H1 (cell line): Measurements from ENCODE around the gene EXOC2. TPM values are rescaled to one million over a fixed set of nuclear protein-coding genes. Genes with fewer than 3 reads are reported as not detected.

Source experiments
- CTCF ChIA-PET: fragments of 300-600 bp; sonication (Branson Sonifier 250); formaldehyde crosslinking; loops from one replicate; lab custom pipeline; 2021; ENCODE audit not compliant: partially characterized antibody; lab: Charles Lee
- POLR2A ChIA-PET: fragments of 300-600 bp; sonication (Branson Sonifier 250); formaldehyde crosslinking; loops from one replicate; lab custom pipeline; 2021; ENCODE audit warnings: inconsistent platforms; ENCODE audit not compliant: partially characterized antibody; lab: Charles Lee
- DNase-seq, 2 experiments: peaks; one replicate each; pipeline versions ENCODE4 v3.0.0 to v3.0.0-alpha.2; 2010 to 2022; ENCODE audit warnings: low spot score in 2 of 2, low read depth in 1 of 2, mixed read lengths in 1 of 2
- FAIRE-seq: peaks from 2 replicates; lab custom pipeline; 2011; peaks lifted over from hg19 to GRCh38; lab: Jason Lieb, UNC
- H2AFZ ChIP-seq: 2 replicates; pipeline ENCODE4 v1.8.1; 2012; ENCODE audit warnings: low read length, inconsistent platforms
- H2AK5ac ChIP-seq: 2 replicates; pipeline ENCODE4 v1.6.1; 2013; ENCODE audit warnings: low read depth, low read length
- H2BK120ac ChIP-seq: replicated peaks from 2 replicates; pipeline ENCODE3; 2013; ENCODE audit warnings: low read depth, low read length, inconsistent platforms
- H2BK12ac ChIP-seq: 2 replicates; pipeline ENCODE4 v1.6.1; 2013; ENCODE audit warnings: low read depth, low read length
- H2BK15ac ChIP-seq: 2 replicates; pipeline ENCODE4 v1.6.1; 2013; ENCODE audit warnings: low read length
- H2BK20ac ChIP-seq: 2 replicates; pipeline ENCODE4 v1.6.1; 2013; ENCODE audit warnings: low read length
- H2BK5ac ChIP-seq: 2 replicates; pipeline ENCODE4 v1.6.1; 2013; ENCODE audit warnings: low read depth, low read length
- H3K14ac ChIP-seq: 2 replicates; pipeline ENCODE4 v1.6.1; 2013; ENCODE audit warnings: inconsistent platforms; ENCODE audit not compliant: insufficient read length
- H3K18ac ChIP-seq: 2 replicates; pipeline ENCODE4 v1.6.1; 2013; ENCODE audit warnings: low read length; ENCODE audit errors: extremely low read depth
- H3K23ac ChIP-seq: 2 replicates; pipeline ENCODE4 v1.6.1; 2013; ENCODE audit warnings: inconsistent platforms; ENCODE audit not compliant: insufficient read length
- H3K23me2 ChIP-seq: 2 replicates; pipeline ENCODE4 v1.6.1; 2013; ENCODE audit warnings: low read depth, low read length
- H3K27ac ChIP-seq: 2 replicates; pipeline ENCODE4 v1.6.1; 2011; ENCODE audit warnings: low read depth, low read length, inconsistent platforms
- H3K27me3 ChIP-seq, 4 experiments: replicated peaks in 1 of 4; 1 replicate in 1 of 4; 2 replicates in 3 of 4; pipeline versions ENCODE4 v1.6.1 to v1.8.1; 2011 to 2013; ENCODE audit warnings: low read length in 3 of 4, mild to moderate bottlenecking in 3 of 4, inconsistent platforms in 2 of 4, mixed read lengths in 2 of 4, moderate library complexity in 1 of 4; ENCODE audit not compliant: control insufficient read depth in 3 of 4, insufficient read depth in 3 of 4; ENCODE audit errors: extremely low read depth in 1 of 4
- H3K36me3 ChIP-seq, 4 experiments: 2 replicates each; pipeline versions ENCODE4 v1.6.1 to v1.8.1; 2011 to 2013; ENCODE audit warnings: mild to moderate bottlenecking in 4 of 4, low read length in 3 of 4, moderate library complexity in 2 of 4, control low read depth in 1 of 4, inconsistent platforms in 1 of 4; ENCODE audit not compliant: insufficient read depth in 4 of 4, control insufficient read depth in 2 of 4
- H3K4ac ChIP-seq: replicated peaks from 2 replicates; pipeline ENCODE3; 2013; ENCODE audit warnings: low read length, low read depth, mixed read lengths, inconsistent platforms; ENCODE audit not compliant: insufficient read length
- H3K4me1 ChIP-seq, 4 experiments: replicated peaks in 1 of 4; 1 replicate in 1 of 4; 2 replicates in 3 of 4; pipeline versions ENCODE4 v1.6.1 to v1.8.1; 2011 to 2013; ENCODE audit warnings: low read length in 3 of 4, inconsistent platforms in 2 of 4, mixed read lengths in 1 of 4; ENCODE audit not compliant: insufficient read depth in 4 of 4, control insufficient read depth in 3 of 4
- H3K4me2 ChIP-seq, 2 experiments: 2 replicates each; pipeline versions ENCODE4 v1.6.1 to v1.8.1; 2011 to 2013; ENCODE audit warnings: low read depth in 2 of 2, low read length in 2 of 2, control low read depth in 1 of 2, inconsistent platforms in 1 of 2, mild to moderate bottlenecking in 1 of 2; ENCODE audit not compliant: insufficient read depth in 1 of 2
- H3K4me3 ChIP-seq, 4 experiments: fragments of 200-600, 300-600 bp in 1 of 4; sonication (generic), shearing (Covaris generic), sonication (Bioruptor Twin) in 1 of 4; 2 replicates each; pipeline versions ENCODE4 v1.5.1 to v1.8.1; 2011 to 2016; ENCODE audit warnings: low read length in 4 of 4, low read depth in 3 of 4, control low read depth in 2 of 4, inconsistent platforms in 2 of 4, mild to moderate bottlenecking in 2 of 4, mixed read lengths in 1 of 4, moderate library complexity in 1 of 4; ENCODE audit not compliant: insufficient read depth in 2 of 4; ENCODE audit errors: extremely low read depth in 1 of 4
- H3K56ac ChIP-seq: replicated peaks from 2 replicates; pipeline ENCODE3; 2013; ENCODE audit warnings: low read depth, mild to moderate bottlenecking, mixed read lengths, low read length, inconsistent platforms; ENCODE audit not compliant: insufficient read length
- H3K79me1 ChIP-seq: 2 replicates; pipeline ENCODE4 v1.6.1; 2013; ENCODE audit warnings: low read depth, low read length, control low read depth
- H3K79me2 ChIP-seq, 2 experiments: 2 replicates each; pipeline versions ENCODE4 v1.6.1 to v1.8.1; 2012 to 2013; ENCODE audit warnings: low read length in 2 of 2, mild to moderate bottlenecking in 2 of 2, inconsistent platforms in 1 of 2; ENCODE audit not compliant: insufficient read depth in 2 of 2, control insufficient read depth in 1 of 2
- H3K9ac ChIP-seq, 4 experiments: replicated peaks in 1 of 4; 1 replicate in 1 of 4; 2 replicates in 3 of 4; pipeline versions ENCODE4 v1.6.1 to v1.8.1; 2011 to 2013; ENCODE audit warnings: low read depth in 3 of 4, low read length in 3 of 4, control low read depth in 2 of 4, mild to moderate bottlenecking in 2 of 4, moderate library complexity in 2 of 4, inconsistent platforms in 1 of 4; ENCODE audit errors: extremely low read depth in 1 of 4
- H3K9me3 ChIP-seq, 2 experiments: 2 replicates each; pipeline versions ENCODE4 v1.6.1 to v1.8.1; 2012 to 2013; ENCODE audit warnings: mild to moderate bottlenecking in 2 of 2, moderate library complexity in 2 of 2, control low read depth in 1 of 2, inconsistent platforms in 1 of 2, low read depth in 1 of 2, low read length in 1 of 2, mixed read lengths in 1 of 2; ENCODE audit not compliant: insufficient read depth in 2 of 2
- H4K20me1 ChIP-seq, 2 experiments: replicated peaks in 1 of 2; 2 replicates each; pipeline versions ENCODE3 to v1.8.1; 2011 to 2013; ENCODE audit warnings: inconsistent platforms in 2 of 2, low read length in 2 of 2, mild to moderate bottlenecking in 1 of 2; ENCODE audit not compliant: insufficient read depth in 2 of 2, control insufficient read depth in 1 of 2
- H4K5ac ChIP-seq: 2 replicates; pipeline ENCODE4 v1.6.1; 2013; ENCODE audit warnings: low read length, low read depth, mixed read lengths, inconsistent platforms; ENCODE audit not compliant: insufficient read length
- H4K8ac ChIP-seq: 2 replicates; pipeline ENCODE4 v1.8.0; 2013; ENCODE audit warnings: mild to moderate bottlenecking, moderate library complexity, low read length, inconsistent platforms; ENCODE audit not compliant: insufficient read depth; ENCODE audit errors: extremely low read depth
- H4K91ac ChIP-seq: replicated peaks from 2 replicates; pipeline ENCODE3; 2013; ENCODE audit warnings: low read length, mixed read lengths, inconsistent platforms; ENCODE audit not compliant: insufficient read length
- BCL11A ChIP-seq, 2 experiments: IDR thresholded peaks; one replicate each; pipeline ENCODE4 v1.6.1; 2011; ENCODE audit warnings: low read depth in 2 of 2, low read length in 2 of 2, mild to moderate bottlenecking in 2 of 2
- CEBPB ChIP-seq: IDR thresholded peaks from 2 replicates; pipeline ENCODE4 v1.6.1; 2012; ENCODE audit warnings: low read depth, low read length
- E2F6 ChIP-seq: IDR thresholded peaks from 2 replicates; pipeline ENCODE4 v1.6.1; 2012; ENCODE audit warnings: inconsistent platforms
- GABPA ChIP-seq: IDR thresholded peaks from 2 replicates; pipeline ENCODE4 v1.6.1; 2011; ENCODE audit warnings: mild to moderate bottlenecking, low read length, moderate library complexity, borderline replicate concordance; ENCODE audit not compliant: insufficient read depth
- NRF1 ChIP-seq: IDR thresholded peaks from 2 replicates; pipeline ENCODE4 v1.6.1; 2011; ENCODE audit warnings: mild to moderate bottlenecking, low read depth, low read length, improper control_type of control experiment
- POLR2AphosphoS5 ChIP-seq: IDR thresholded peaks from 2 replicates; pipeline ENCODE4 v1.6.1; 2011; ENCODE audit warnings: low read depth, low read length
- POU5F1 ChIP-seq: IDR thresholded peaks from 2 replicates; pipeline ENCODE4 v1.6.1; 2011; ENCODE audit warnings: low read depth, mild to moderate bottlenecking, low read length, moderate library complexity
- SAP30 ChIP-seq: fragments of 300-600 bp; sonication (generic); IDR thresholded peaks from 2 replicates; pipeline ENCODE4 v1.7.1; 2012; ENCODE audit warnings: low read length, moderate library complexity, mild to moderate bottlenecking, inconsistent platforms; ENCODE audit not compliant: insufficient read depth, insufficient replicate concordance
- USF2 ChIP-seq: IDR thresholded peaks from 2 replicates; pipeline ENCODE4 v1.6.1; 2011; ENCODE audit warnings: low read length, improper control_type of control experiment
- YY1 ChIP-seq: IDR thresholded peaks from 2 replicates; pipeline ENCODE4 v1.6.1; 2011; ENCODE audit warnings: low read depth, mild to moderate bottlenecking, low read length
- WGBS, 2 experiments: shearing (Covaris generic) in 1 of 2; methylation state at CpG; one replicate each; pipeline versions ENCODE4 v1.1.6 to v1.1.7; 2013 to 2015; ENCODE audit warnings: low lambda C conversion rate in 2 of 2, mixed read lengths in 2 of 2, inconsistent platforms in 1 of 2, low coverage in 1 of 2, missing lambda C conversion rate in 1 of 2; ENCODE audit not compliant: insufficient replicate concordance in 2 of 2, insufficient coverage in 1 of 2, insufficient read length in 1 of 2; ENCODE audit errors: extremely low coverage in 1 of 2, missing lambda C conversion rate in 1 of 2; 5-methylcytosine and 5-hydroxymethylcytosine counted together
- polyA plus RNA-seq, 7 experiments: library from polyadenylated mRNA; depleted of rRNA in 3 of 7; stranded (reverse) in 5 of 7; unstranded in 2 of 7; fragments of >200 nt in 5 of 7; fragments of 200-250 nt in 2 of 7; gene quantifications; 1 replicate in 5 of 7; 2 replicates in 1 of 7; 4 replicates in 1 of 7; pipeline versions ENCODE4 v1.2.1 to v1.2.3, GENCODE V29; 2011 to 2013; ENCODE audit warnings: missing spikeins in 2 of 7, mixed read lengths in 2 of 7
- total RNA-seq: library from RNA; stranded (reverse); fragmentation: NEBNext Ultra II Directional; extraction: Animal tissue kit (Norgen Biotek cat#: 25700); gene quantifications from 2 replicates; pipeline ENCODE4 v1.2.1, GENCODE V29; 2021

Gene EXOC2
- total and polyA plus RNA-seq, 2 of the 8 experiments (the other 6 are each of a cell fraction or from before 2014, with no cell fraction given) = 25.5 to 44.4 TPM

- H3K4me2 ChIP-seq = no peak overlapping the region
- no peaks in the 10 kb centered on the region for H3K23me2 ChIP-seq
- ChIA-PET POLR2A (no interaction called here), CTCF (interaction anchor here (0.6 kb wide), 1 partner anchor 280 kb away, joined by 3 read pairs; no protein-coding TSS in a partner anchor)
- H3K9me3 ChIP-seq = no peaks in the 10 kb centered on the region
- no peak overlapping the region for H4K5ac ChIP-seq
- no peak overlapping the region for H3K56ac ChIP-seq
- H2BK20ac ChIP-seq = no peak overlapping the region
- H3K36me3 ChIP-seq = peaks cover 0 to 7% (median 6%) of the 10 kb centered on the region in 4 experiments; a peak in 6 of 8 replicates
- H3K27ac ChIP-seq = no peak overlapping the region
- H2AFZ ChIP-seq = no peak overlapping the region
- no peak overlapping the region for H2AK5ac ChIP-seq
- no peak overlapping the region for H4K91ac ChIP-seq
- H3K23ac ChIP-seq = no peak overlapping the region
- H3K4ac ChIP-seq = no peak overlapping the region
- H2BK15ac ChIP-seq = no peak overlapping the region
- H4K20me1 ChIP-seq = peaks cover 0 to 8% of the 10 kb centered on the region in 2 experiments
- no peak overlapping the region for H2BK5ac ChIP-seq
- no peak for DNase-seq
- no peak overlapping the region for H2BK120ac ChIP-seq
- no peak overlapping the region for H4K8ac ChIP-seq
- no peak for FAIRE-seq
- WGBS, 2 experiments = 97% methylated on average over 14 of the region's 15 CpGs; no CpG with 5 or more reads in 1 of the 2 experiments
- H3K79me2 ChIP-seq = no peaks in the 10 kb centered on the region
- TF ChIP-seq SAP30 = no peak
- no peak for TF ChIP-seq POU5F1
- TF ChIP-seq NRF1 = no peak
- no peak for TF ChIP-seq YY1
- no peak for TF ChIP-seq USF2
- TF ChIP-seq POLR2AphosphoS5 = no peak
- TF ChIP-seq E2F6 = no peak
- no peak for TF ChIP-seq GABPA
- no peak for TF ChIP-seq CEBPB
- TF ChIP-seq BCL11A (IDR thresholded peaks at IDR 0.05; ENCODE audit: low read depth in 2 of 2, low read length in 2 of 2) = no peak
- TF ChIP-seq, all 59 proteins: peak for 0
- H3K79me1 ChIP-seq = 0 out of 2 replicates have a peak, but pooled peaks cover 4% of the 10 kb centered on the region
- no peak overlapping the region for H3K18ac ChIP-seq
- no peak overlapping the region for H3K14ac ChIP-seq
- H2BK12ac ChIP-seq = no peak overlapping the region
- H3K27me3 ChIP-seq = no peaks in the 10 kb centered on the region
- no peaks in the 10 kb centered on the region for H3K4me1 ChIP-seq
- H3K4me3 ChIP-seq = no peak overlapping the region
- H3K9ac ChIP-seq = no peak overlapping the region
Observed at GRCh38 chr6:604579-604978, 88.4 kb downstream of the EXOC2 start.
